ENCODE data around the gene LDB1. TPM values are rescaled to one million over a fixed set of nuclear protein-coding genes. Genes with fewer than 3 reads are reported as not detected.

The LDB1 gene
- total RNA-seq, 1 experiment from 2014 or later: 87.6 TPM

DNA sequence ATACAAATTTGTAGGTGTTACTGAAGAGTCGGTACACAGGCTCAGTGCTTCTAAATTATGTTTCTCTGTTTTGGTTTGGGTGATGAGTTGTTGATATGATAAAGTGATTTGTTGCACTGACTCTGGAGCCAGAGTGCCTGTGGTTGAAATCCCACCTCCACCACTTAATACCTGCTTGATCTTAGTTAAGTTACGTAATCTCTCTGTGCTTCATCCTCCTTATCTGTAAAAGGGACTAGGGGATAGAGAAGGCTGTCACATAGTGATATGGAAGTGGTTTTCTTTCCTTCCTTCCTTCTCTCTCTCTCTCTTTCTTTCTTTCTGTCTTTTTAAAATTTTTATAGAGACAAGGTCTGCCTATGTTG, 55.7 kb downstream of the LDB1 start:
- peaks cover 20% of the 10 kb centered on the region for H3K4me1 ChIP-seq (ENCODE audit: control insufficient read depth, insufficient read depth, low read length)
- in situ Hi-C loops (cut with HindIII; ENCODE audit: low pct_unique_long_range_greater_than_20kb, low sequenced_read_pairs) (no loop called here), intact Hi-C loops (cut with micrococcal nuclease; ENCODE audit: unreplicated experiment) (no loop called here)
- ATAC-seq (no peak), DNase-seq (ENCODE audit: low read depth, low spot score) (no peak)
- ChIA-PET POLR2A (no interaction called here), CTCF (no interaction called here)
- peak overlapping the region; percentile 77 for H3K4me3 ChIP-seq (ENCODE audit: low read depth in 2 of 2, low read length in 2 of 2)
- no peaks in the 10 kb centered on the region for H3K27me3 ChIP-seq (ENCODE audit: control insufficient read depth, insufficient read depth, low read length)
- BruUV-seq (replicated peaks): no TSS peak
- no peaks in the 10 kb centered on the region for H3K36me3 ChIP-seq (ENCODE audit: control insufficient read depth, insufficient read depth, low read length)
- TF ChIP-seq SIN3A (IDR thresholded peaks at IDR 0.05; ENCODE audit: borderline replicate concordance, insufficient read depth, low read depth, low read length) (no peak), POLR2AphosphoS5 (IDR thresholded peaks at IDR 0.05; ENCODE audit: low read depth, low read length) (no peak), TCF7L2 (IDR thresholded peaks at IDR 0.05; ENCODE audit: low read depth, low read length) (no peak)
- TF ChIP-seq, protein P1, sequence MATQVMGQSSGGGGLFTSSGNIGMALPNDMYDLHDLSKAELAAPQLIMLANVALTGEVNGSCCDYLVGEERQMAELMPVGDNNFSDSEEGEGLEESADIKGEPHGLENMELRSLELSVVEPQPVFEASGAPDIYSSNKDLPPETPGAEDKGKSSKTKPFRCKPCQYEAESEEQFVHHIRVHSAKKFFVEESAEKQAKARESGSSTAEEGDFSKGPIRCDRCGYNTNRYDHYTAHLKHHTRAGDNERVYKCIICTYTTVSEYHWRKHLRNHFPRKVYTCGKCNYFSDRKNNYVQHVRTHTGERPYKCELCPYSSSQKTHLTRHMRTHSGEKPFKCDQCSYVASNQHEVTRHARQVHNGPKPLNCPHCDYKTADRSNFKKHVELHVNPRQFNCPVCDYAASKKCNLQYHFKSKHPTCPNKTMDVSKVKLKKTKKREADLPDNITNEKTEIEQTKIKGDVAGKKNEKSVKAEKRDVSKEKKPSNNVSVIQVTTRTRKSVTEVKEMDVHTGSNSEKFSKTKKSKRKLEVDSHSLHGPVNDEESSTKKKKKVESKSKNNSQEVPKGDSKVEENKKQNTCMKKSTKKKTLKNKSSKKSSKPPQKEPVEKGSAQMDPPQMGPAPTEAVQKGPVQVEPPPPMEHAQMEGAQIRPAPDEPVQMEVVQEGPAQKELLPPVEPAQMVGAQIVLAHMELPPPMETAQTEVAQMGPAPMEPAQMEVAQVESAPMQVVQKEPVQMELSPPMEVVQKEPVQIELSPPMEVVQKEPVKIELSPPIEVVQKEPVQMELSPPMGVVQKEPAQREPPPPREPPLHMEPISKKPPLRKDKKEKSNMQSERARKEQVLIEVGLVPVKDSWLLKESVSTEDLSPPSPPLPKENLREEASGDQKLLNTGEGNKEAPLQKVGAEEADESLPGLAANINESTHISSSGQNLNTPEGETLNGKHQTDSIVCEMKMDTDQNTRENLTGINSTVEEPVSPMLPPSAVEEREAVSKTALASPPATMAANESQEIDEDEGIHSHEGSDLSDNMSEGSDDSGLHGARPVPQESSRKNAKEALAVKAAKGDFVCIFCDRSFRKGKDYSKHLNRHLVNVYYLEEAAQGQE (IDR thresholded peaks at IDR 0.05; ENCODE audit: insufficient read depth in 1 of 2, low read depth in 2 of 2, low read length in 1 of 2): no peak
- TF ChIP-seq, protein P2, sequence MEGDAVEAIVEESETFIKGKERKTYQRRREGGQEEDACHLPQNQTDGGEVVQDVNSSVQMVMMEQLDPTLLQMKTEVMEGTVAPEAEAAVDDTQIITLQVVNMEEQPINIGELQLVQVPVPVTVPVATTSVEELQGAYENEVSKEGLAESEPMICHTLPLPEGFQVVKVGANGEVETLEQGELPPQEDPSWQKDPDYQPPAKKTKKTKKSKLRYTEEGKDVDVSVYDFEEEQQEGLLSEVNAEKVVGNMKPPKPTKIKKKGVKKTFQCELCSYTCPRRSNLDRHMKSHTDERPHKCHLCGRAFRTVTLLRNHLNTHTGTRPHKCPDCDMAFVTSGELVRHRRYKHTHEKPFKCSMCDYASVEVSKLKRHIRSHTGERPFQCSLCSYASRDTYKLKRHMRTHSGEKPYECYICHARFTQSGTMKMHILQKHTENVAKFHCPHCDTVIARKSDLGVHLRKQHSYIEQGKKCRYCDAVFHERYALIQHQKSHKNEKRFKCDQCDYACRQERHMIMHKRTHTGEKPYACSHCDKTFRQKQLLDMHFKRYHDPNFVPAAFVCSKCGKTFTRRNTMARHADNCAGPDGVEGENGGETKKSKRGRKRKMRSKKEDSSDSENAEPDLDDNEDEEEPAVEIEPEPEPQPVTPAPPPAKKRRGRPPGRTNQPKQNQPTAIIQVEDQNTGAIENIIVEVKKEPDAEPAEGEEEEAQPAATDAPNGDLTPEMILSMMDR (IDR thresholded peaks at IDR 0.05): no peak
- no peaks in the 10 kb centered on the region for H3K9me3 ChIP-seq (ENCODE audit: control insufficient read depth, insufficient read depth, low read depth, low read length)
- peak overlapping the region; percentile 88 for H3K27ac ChIP-seq (ENCODE audit: low read length)

DNA sequence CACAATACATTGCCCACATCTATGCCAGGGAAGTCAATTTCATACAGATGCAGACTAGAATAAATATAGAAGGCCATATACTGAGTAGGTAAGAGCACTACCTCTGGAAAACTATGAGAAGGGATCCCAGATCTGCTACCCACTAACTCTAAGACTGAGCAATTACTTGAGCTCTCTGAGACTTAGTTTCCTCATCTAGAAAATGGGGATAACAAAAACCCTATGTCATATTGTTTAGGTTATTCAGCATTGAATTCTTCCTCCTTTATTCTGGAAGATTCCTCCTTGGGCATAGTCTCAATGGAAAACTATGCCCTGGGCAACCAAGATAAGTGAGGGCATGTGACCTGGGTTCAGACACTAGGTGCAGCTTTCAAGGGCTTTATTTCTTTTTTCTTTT, 60.2 kb downstream of the LDB1 start:
- intact Hi-C loops (cut with micrococcal nuclease; ENCODE audit: unreplicated experiment): no loop called here
- ATAC-seq: no peak
- no peak for DNase-seq (ENCODE audit: low read depth, low spot score)
- no peaks in the 10 kb centered on the region for H3K27me3 ChIP-seq (ENCODE audit: control insufficient read depth, insufficient read depth, low read length)
- H3K4me1 ChIP-seq (ENCODE audit: control insufficient read depth, insufficient read depth, low read length): peaks cover 5% of the 10 kb centered on the region; the same call in 1 of the 2 replicates
- no peak overlapping the region for H3K27ac ChIP-seq (ENCODE audit: low read length)
- no peak overlapping the region for H3K4me3 ChIP-seq (ENCODE audit: low read depth in 2 of 2, low read length in 2 of 2)
- in situ Hi-C loops (cut with HindIII; ENCODE audit: low pct_unique_long_range_greater_than_20kb, low sequenced_read_pairs): no loop called here
- TF ChIP-seq TCF7L2 (IDR thresholded peaks at IDR 0.05; ENCODE audit: low read depth, low read length): no peak
- TF ChIP-seq, protein P2 (IDR thresholded peaks at IDR 0.05): no peak
- no peak for TF ChIP-seq SIN3A (IDR thresholded peaks at IDR 0.05; ENCODE audit: borderline replicate concordance, insufficient read depth, low read depth, low read length)
- TF ChIP-seq, protein P1 (IDR thresholded peaks at IDR 0.05; ENCODE audit: insufficient read depth in 1 of 2, low read depth in 2 of 2, low read length in 1 of 2): no peak
- no peak for TF ChIP-seq POLR2AphosphoS5 (IDR thresholded peaks at IDR 0.05; ENCODE audit: low read depth, low read length)
- ChIA-PET CTCF (interaction anchor here (1.0 kb wide), 1 partner anchor 13 kb away, joined by 3 read pairs; no protein-coding TSS in a partner anchor), POLR2A (interaction anchor here (0.7 kb wide), 1 partner anchor 33 kb away, joined by 3 read pairs; no protein-coding TSS in a partner anchor)
- H3K36me3 ChIP-seq (ENCODE audit: control insufficient read depth, insufficient read depth, low read length): peaks cover 3% of the 10 kb centered on the region; the same call in 1 of the 2 replicates
- no peaks in the 10 kb centered on the region for H3K9me3 ChIP-seq (ENCODE audit: control insufficient read depth, insufficient read depth, low read depth, low read length)
- no TSS peak for BruUV-seq (replicated peaks)

All from Panc1 (cell line).